DND-41 (cell line): ENCODE results near the gene ZBTB12.

Experiments used
- CTCF ChIP-seq: IDR thresholded peaks from 2 replicates; pipeline ENCODE4 v1.5.1; 2012; ENCODE audit warnings: borderline replicate concordance, low read length, moderate library complexity, mild to moderate bottlenecking; ENCODE audit not compliant: poor library complexity, severe bottlenecking; ENCODE audit errors: extremely low read depth
- EZH2 ChIP-seq: IDR thresholded peaks from 3 replicates; pipeline ENCODE4 v1.6.1; 2012; ENCODE audit warnings: borderline replicate concordance, low read depth, mild to moderate bottlenecking, moderate library complexity, low read length, inconsistent platforms; ENCODE audit not compliant: severe bottlenecking

GRCh38 chr6:31947864-31948263 is 46.0 kb upstream of the ZBTB12 start:
- TF ChIP-seq CTCF = no peak
- no peak for TF ChIP-seq EZH2
